GM23338 (cell line): ENCODE measurements around the gene YPEL5.

Source experiments
- EZH2 ChIP-seq: fragments of 200-600 bp; sonication (generic); IDR thresholded peaks from one replicate; pipeline ENCODE4 v1.8.0; 2017; ENCODE audit warnings: antibody characterized with exemption, mild to moderate bottlenecking, low read depth; ENCODE audit not compliant: unreplicated experiment
- EZH2phosphoT487 ChIP-seq: fragments of 200-600 bp; sonication (generic); IDR thresholded peaks from one replicate; pipeline ENCODE4 v1.8.1; 2018; ENCODE audit warnings: antibody characterized with exemption; ENCODE audit not compliant: unreplicated experiment
- POLR2AphosphoS5 ChIP-seq: IDR thresholded peaks from 2 replicates; pipeline ENCODE4 v1.6.1; 2016; ENCODE audit warnings: antibody characterized with exemption, low read depth
- TF ChIP-seq, protein P1 (sequence below), 2 experiments: fragments of 200-600 bp in 1 of 2; sonication (generic) in 1 of 2; conservative IDR thresholded peaks; 2 replicates each; pipeline versions ENCODE4 v1.5.1 to v1.6.1; 2016 to 2017; ENCODE audit warnings: antibody characterized with exemption in 2 of 2, low read depth in 2 of 2, mild to moderate bottlenecking in 2 of 2, moderate library complexity in 1 of 2
- TF ChIP-seq, protein P2 (sequence below): IDR thresholded peaks from one replicate; pipeline ENCODE4 v1.6.1; 2018; ENCODE audit warnings: antibody characterized with exemption; ENCODE audit not compliant: unreplicated experiment

DNA sequence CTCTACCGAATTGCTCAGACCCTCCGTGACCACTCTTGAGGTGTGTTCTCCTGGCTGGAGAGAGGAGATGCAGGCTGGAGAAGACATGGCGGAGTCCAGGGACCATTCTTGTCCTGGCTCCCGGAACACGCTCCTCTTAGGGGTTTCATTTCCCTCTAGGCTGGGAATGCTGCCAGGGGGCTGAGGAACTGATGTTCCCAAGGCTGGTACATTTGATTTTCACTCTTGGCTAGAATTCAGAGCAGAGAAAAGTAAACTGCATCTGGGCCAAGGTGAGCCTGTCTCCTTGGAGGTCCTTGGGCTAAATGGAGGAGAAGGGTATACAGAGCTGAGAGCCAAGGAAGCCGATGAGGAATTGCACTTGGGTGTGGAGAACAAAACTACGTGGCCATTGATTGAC, 56.3 kb downstream of the YPEL5 start:
- TF ChIP-seq EZH2 (no peak), POLR2AphosphoS5 (no peak), EZH2phosphoT487 (no peak)
- TF ChIP-seq, protein P1, sequence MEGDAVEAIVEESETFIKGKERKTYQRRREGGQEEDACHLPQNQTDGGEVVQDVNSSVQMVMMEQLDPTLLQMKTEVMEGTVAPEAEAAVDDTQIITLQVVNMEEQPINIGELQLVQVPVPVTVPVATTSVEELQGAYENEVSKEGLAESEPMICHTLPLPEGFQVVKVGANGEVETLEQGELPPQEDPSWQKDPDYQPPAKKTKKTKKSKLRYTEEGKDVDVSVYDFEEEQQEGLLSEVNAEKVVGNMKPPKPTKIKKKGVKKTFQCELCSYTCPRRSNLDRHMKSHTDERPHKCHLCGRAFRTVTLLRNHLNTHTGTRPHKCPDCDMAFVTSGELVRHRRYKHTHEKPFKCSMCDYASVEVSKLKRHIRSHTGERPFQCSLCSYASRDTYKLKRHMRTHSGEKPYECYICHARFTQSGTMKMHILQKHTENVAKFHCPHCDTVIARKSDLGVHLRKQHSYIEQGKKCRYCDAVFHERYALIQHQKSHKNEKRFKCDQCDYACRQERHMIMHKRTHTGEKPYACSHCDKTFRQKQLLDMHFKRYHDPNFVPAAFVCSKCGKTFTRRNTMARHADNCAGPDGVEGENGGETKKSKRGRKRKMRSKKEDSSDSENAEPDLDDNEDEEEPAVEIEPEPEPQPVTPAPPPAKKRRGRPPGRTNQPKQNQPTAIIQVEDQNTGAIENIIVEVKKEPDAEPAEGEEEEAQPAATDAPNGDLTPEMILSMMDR (conservative IDR thresholded peaks at IDR 0.05; ENCODE audit: low read depth in 2 of 2) = no peak
- TF ChIP-seq, protein P2, sequence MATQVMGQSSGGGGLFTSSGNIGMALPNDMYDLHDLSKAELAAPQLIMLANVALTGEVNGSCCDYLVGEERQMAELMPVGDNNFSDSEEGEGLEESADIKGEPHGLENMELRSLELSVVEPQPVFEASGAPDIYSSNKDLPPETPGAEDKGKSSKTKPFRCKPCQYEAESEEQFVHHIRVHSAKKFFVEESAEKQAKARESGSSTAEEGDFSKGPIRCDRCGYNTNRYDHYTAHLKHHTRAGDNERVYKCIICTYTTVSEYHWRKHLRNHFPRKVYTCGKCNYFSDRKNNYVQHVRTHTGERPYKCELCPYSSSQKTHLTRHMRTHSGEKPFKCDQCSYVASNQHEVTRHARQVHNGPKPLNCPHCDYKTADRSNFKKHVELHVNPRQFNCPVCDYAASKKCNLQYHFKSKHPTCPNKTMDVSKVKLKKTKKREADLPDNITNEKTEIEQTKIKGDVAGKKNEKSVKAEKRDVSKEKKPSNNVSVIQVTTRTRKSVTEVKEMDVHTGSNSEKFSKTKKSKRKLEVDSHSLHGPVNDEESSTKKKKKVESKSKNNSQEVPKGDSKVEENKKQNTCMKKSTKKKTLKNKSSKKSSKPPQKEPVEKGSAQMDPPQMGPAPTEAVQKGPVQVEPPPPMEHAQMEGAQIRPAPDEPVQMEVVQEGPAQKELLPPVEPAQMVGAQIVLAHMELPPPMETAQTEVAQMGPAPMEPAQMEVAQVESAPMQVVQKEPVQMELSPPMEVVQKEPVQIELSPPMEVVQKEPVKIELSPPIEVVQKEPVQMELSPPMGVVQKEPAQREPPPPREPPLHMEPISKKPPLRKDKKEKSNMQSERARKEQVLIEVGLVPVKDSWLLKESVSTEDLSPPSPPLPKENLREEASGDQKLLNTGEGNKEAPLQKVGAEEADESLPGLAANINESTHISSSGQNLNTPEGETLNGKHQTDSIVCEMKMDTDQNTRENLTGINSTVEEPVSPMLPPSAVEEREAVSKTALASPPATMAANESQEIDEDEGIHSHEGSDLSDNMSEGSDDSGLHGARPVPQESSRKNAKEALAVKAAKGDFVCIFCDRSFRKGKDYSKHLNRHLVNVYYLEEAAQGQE = no peak
